Measurements from ENCODE around the gene MAP7D1. TPM values are rescaled to one million over a fixed set of nuclear protein-coding genes. Genes with fewer than 3 reads are reported as not detected.
A peak's percentile ranks its signal among the peaks of the same experiment; 100 is the strongest.

Gene MAP7D1
- total RNA-seq, 1 experiment from 2014 or later: 212 TPM

- TF ChIP-seq SIN3A (IDR thresholded peaks at IDR 0.05; ENCODE audit: borderline replicate concordance, insufficient read depth, low read depth, low read length) (peak; percentile 81; the same call in 1 of the 2 replicates), TCF7L2 (IDR thresholded peaks at IDR 0.05; ENCODE audit: low read depth, low read length) (0 out of 2 replicates have a peak, but pooled peaks have one; percentile 27), REST (IDR thresholded peaks at IDR 0.05; ENCODE audit: insufficient read depth in 1 of 2, low read depth in 2 of 2, low read length in 1 of 2) (no peak; a peak in 1 of 4 replicates), CTCF (IDR thresholded peaks at IDR 0.05) (peak; percentile 98), POLR2AphosphoS5 (IDR thresholded peaks at IDR 0.05; ENCODE audit: low read depth, low read length) (peak; percentile 90)
- Histone ChIP-seq H3K9me3 (ENCODE audit: control insufficient read depth, insufficient read depth, low read depth, low read length) (no peaks in the 10 kb centered on the region), H3K4me3 (ENCODE audit: low read depth in 2 of 2, low read length in 2 of 2) (peak within 1 kb of the TSS; percentile 89 to 98), H3K4me1 (ENCODE audit: control insufficient read depth, insufficient read depth, low read length) (peaks cover 33% of the 10 kb centered on the region), H3K27ac (ENCODE audit: low read length) (peak within 1 kb of the TSS; percentile 98), H3K36me3 (ENCODE audit: control insufficient read depth, insufficient read depth, low read length) (no peaks in the 10 kb centered on the region; the same call in 1 of the 2 replicates), H3K27me3 (ENCODE audit: control insufficient read depth, insufficient read depth, low read length) (no peaks in the 10 kb centered on the region)
- CTCF ChIA-PET: interaction anchor here (0.6 to 2.6 kb wide), 15 partner anchors 10 to 299 kb away, joined by 3 to 29 read pairs (median 3); partner anchors contain the start of gene SH3D21
- in situ Hi-C loops (cut with HindIII; ENCODE audit: low pct_unique_long_range_greater_than_20kb, low sequenced_read_pairs): no loop called here
- intact Hi-C loops (cut with micrococcal nuclease; ENCODE audit: unreplicated experiment): loop anchor here (1.0 to 5.0 kb wide), 2 partner anchors 39 to 133 kb away; no protein-coding TSS in a partner anchor
- BruUV-seq (replicated peaks): no TSS peak
- DNase-seq (ENCODE audit: low read depth, low spot score) (peak; percentile 98), ATAC-seq (peak; percentile 93)
- POLR2A ChIA-PET: interaction anchor here (0.6 to 1.9 kb wide), 10 partner anchors 12 to 157 kb away, joined by 3 to 6 read pairs (median 4); no protein-coding TSS in a partner anchor
Measured at GRCh38 chr1:36149237-36149972, 6.6 kb upstream of the MAP7D1 start, which contains the start of gene TRAPPC3. Gene TRAPPC3 (minus strand): TSS chr1:36149486. CDS start chr1:36149378, 108 bp downstream.

GRCh38 chr1:36149973-36150295 lies 6.0 kb upstream of the MAP7D1 start:
- H3K4me1 ChIP-seq (ENCODE audit: control insufficient read depth, insufficient read depth, low read length): peaks cover 38% of the 10 kb centered on the region
- ATAC-seq (0 out of 2 replicates have a peak, but pooled peaks have one; percentile 0), DNase-seq (ENCODE audit: low read depth, low spot score) (no peak)
- H3K27ac ChIP-seq (ENCODE audit: low read length): peak overlapping the region; percentile 98
- in situ Hi-C loops (cut with HindIII; ENCODE audit: low pct_unique_long_range_greater_than_20kb, low sequenced_read_pairs): no loop called here
- no peak for TF ChIP-seq REST (IDR thresholded peaks at IDR 0.05; ENCODE audit: insufficient read depth in 1 of 2, low read depth in 2 of 2, low read length in 1 of 2)
- TF ChIP-seq CTCF (IDR thresholded peaks at IDR 0.05): no peak
- no peak for TF ChIP-seq SIN3A (IDR thresholded peaks at IDR 0.05; ENCODE audit: borderline replicate concordance, insufficient read depth, low read depth, low read length)
- no peak for TF ChIP-seq TCF7L2 (IDR thresholded peaks at IDR 0.05; ENCODE audit: low read depth, low read length)
- no TSS peak for BruUV-seq (replicated peaks)
- intact Hi-C loops (cut with micrococcal nuclease; ENCODE audit: unreplicated experiment): loop anchor here (1.0 to 5.0 kb wide), 2 partner anchors 38 to 132 kb away; no protein-coding TSS in a partner anchor
- no peaks in the 10 kb centered on the region for H3K9me3 ChIP-seq (ENCODE audit: control insufficient read depth, insufficient read depth, low read depth, low read length)
- ChIA-PET CTCF (interaction anchor here (0.7 to 2.6 kb wide), 11 partner anchors 10 to 299 kb away, joined by 3 to 29 read pairs (median 3); partner anchors contain the start of gene SH3D21), POLR2A (interaction anchor here (0.5 to 1.9 kb wide), 6 partner anchors 14 to 136 kb away, joined by 3 to 12 read pairs (median 5); no protein-coding TSS in a partner anchor)
- H3K27me3 ChIP-seq (ENCODE audit: control insufficient read depth, insufficient read depth, low read length): no peaks in the 10 kb centered on the region
- peak overlapping the region; percentile 5 to 26; a peak in 3 of 4 replicates for H3K4me3 ChIP-seq (ENCODE audit: low read depth in 2 of 2, low read length in 2 of 2)
- H3K36me3 ChIP-seq (ENCODE audit: control insufficient read depth, insufficient read depth, low read length): no peaks in the 10 kb centered on the region; the same call in 1 of the 2 replicates
